Activated CD8-positive, alpha-beta memory T cell treated with anti-CD3 and anti-CD28 coated beads, Interleukin-2, amount 50 U/mL, for 24 hours (primary cell): ENCODE measurements around the gene PACS2.
A peak's percentile ranks its signal among the peaks of the same experiment; 100 is the strongest.
"Not testable (repeated sequence)": the region's sequence is repeated elsewhere in the genome, so short reads cannot be mapped to it uniquely, and the experiment has no call there.

Source experiments
- DNase-seq: peaks from one replicate; pipeline ENCODE4 v3.0.0-alpha.2; 2020; ENCODE audit errors: extremely low read depth

PACS2 gene

GRCh38 chr14:105350450-105351244 is 36.1 kb downstream of the PACS2 start:
- DNase-seq = no peak

GRCh38 chr14:105351410-105351809 is 36.9 kb downstream of the PACS2 start:
- DNase-seq = no peak

- DNase-seq = peak; percentile 77
Observed at GRCh38 chr14:105351920-105352851, 37.6 kb downstream of the PACS2 start.

- no peak for DNase-seq
Observed at GRCh38 chr14:105353136-105353535, 38.6 kb downstream of the PACS2 start.

GRCh38 chr14:105354541-105354940 is 40.0 kb downstream of the PACS2 start:
- no peak for DNase-seq

- DNase-seq = no peak
Observed at GRCh38 chr14:105355049-105355575, 40.6 kb downstream of the PACS2 start.

- DNase-seq = no peak
Observed at GRCh38 chr14:105355850-105356604, 41.5 kb downstream of the PACS2 start.

GRCh38 chr14:105356927-105357326 is 42.4 kb downstream of the PACS2 start:
- no peak for DNase-seq

- no peak for DNase-seq
Observed at GRCh38 chr14:105357626-105358025, 43.1 kb downstream of the PACS2 start.

- DNase-seq = no peak
Observed at GRCh38 chr14:105358140-105358846, 43.7 kb downstream of the PACS2 start.

GRCh38 chr14:105358943-105359342 is 44.4 kb downstream of the PACS2 start:
- DNase-seq = no peak

- not testable (repeated sequence) for DNase-seq
Observed at GRCh38 chr14:105361412-105361811, 46.9 kb downstream of the PACS2 start.

- DNase-seq = no peak
Observed at GRCh38 chr14:105363847-105364708, 49.5 kb downstream of the PACS2 start.

GRCh38 chr14:105365101-105365500 is 50.6 kb downstream of the PACS2 start:
- no peak for DNase-seq

- DNase-seq = no peak
Observed at GRCh38 chr14:105365681-105366080, 51.1 kb downstream of the PACS2 start.

GRCh38 chr14:105366386-105367074 is 52.0 kb downstream of the PACS2 start:
- no peak for DNase-seq

- DNase-seq = no peak
Observed at GRCh38 chr14:105367116-105368031, 52.8 kb downstream of the PACS2 start.

- no peak for DNase-seq
Observed at GRCh38 chr14:105368032-105368417, 53.5 kb downstream of the PACS2 start.
